Testis (tissue), 2 donors: Measurements from ENCODE around the gene GAS2L2.

Source experiments
- POLR2A ChIP-seq: fragments of 450-650 bp; IDR thresholded peaks from one replicate; pipeline ENCODE4 v1.6.1; 2017; ENCODE audit warnings: antibody characterized with exemption, mild to moderate bottlenecking, moderate library complexity
- TF ChIP-seq, protein P1 (sequence below), 3 experiments: fragments of 450-650 bp in 2 of 3; fragments of 200-600 bp in 1 of 3; sonication (generic) in 1 of 3; IDR thresholded peaks; one replicate each; pipeline ENCODE4 v1.5.1; 2016 to 2019; ENCODE audit warnings: antibody characterized with exemption in 3 of 3, mild to moderate bottlenecking in 2 of 3, moderate library complexity in 1 of 3

DNA sequence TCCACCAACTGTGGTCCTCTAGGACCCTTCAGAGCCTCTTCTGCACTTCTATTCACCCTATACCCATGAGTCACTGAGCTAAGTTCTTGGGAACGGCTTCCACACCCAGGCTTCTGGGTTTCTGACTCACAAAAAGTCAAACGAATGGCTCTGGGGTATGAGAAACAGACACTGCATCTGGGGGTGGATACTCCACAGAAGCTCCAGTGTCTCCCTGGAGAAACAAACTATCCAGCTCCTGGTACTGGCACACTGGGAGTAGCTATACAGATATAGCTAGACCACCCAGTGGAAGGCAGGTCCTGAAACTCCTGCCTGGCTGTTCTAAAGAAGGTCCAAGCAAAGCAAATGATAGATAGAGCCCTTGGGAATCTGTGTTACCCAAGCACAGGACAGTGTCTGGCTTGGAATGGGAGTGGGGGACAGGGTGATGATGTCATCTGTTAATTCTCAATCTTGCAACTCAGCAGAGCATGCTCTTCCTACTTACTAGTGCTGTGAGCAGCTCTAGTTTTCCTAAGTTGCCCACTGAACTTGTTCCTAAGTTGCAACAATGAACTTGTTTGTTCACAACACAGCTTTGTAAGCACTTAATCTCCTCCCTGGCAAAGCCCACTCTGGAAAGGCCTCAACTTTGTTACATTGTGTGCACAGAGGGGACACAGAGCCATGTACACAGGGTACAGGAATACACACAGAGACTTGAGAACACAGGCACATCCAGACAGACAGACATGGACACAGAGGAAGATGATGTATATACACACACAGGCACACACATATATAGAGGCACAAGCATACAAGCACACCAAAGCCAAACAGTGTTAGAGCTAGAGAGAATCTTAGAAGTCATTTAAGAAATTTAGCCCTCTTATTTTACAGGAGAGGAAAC is 35.7 kb upstream of the GAS2L2 start:
- TF ChIP-seq, protein P1, sequence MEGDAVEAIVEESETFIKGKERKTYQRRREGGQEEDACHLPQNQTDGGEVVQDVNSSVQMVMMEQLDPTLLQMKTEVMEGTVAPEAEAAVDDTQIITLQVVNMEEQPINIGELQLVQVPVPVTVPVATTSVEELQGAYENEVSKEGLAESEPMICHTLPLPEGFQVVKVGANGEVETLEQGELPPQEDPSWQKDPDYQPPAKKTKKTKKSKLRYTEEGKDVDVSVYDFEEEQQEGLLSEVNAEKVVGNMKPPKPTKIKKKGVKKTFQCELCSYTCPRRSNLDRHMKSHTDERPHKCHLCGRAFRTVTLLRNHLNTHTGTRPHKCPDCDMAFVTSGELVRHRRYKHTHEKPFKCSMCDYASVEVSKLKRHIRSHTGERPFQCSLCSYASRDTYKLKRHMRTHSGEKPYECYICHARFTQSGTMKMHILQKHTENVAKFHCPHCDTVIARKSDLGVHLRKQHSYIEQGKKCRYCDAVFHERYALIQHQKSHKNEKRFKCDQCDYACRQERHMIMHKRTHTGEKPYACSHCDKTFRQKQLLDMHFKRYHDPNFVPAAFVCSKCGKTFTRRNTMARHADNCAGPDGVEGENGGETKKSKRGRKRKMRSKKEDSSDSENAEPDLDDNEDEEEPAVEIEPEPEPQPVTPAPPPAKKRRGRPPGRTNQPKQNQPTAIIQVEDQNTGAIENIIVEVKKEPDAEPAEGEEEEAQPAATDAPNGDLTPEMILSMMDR (IDR thresholded peaks at IDR 0.05) = no peak
- no peak for TF ChIP-seq POLR2A
